Neural cell (in vitro differentiated cells): ENCODE data around the gene KIF6.

ENCODE experiments used
- CTCF ChIP-seq: fragments of 450-650 bp; IDR thresholded peaks from 2 replicates; pipeline ENCODE4 v1.5.1; 2014; ENCODE audit warnings: antibody characterized with exemption, mild to moderate bottlenecking, moderate library complexity; ENCODE audit not compliant: poor library complexity, severe bottlenecking
- POLR2AphosphoS5 ChIP-seq: IDR thresholded peaks from 2 replicates; pipeline ENCODE4 v1.6.1; 2012
- RAD21 ChIP-seq: fragments of 450-650 bp; conservative IDR thresholded peaks from 2 replicates; pipeline ENCODE4 v1.6.1; 2014; ENCODE audit warnings: antibody characterized with exemption, mild to moderate bottlenecking, moderate library complexity

- no peak for TF ChIP-seq CTCF
- TF ChIP-seq POLR2AphosphoS5, result no peak
- TF ChIP-seq RAD21, result no peak
Observed at GRCh38 chr6:39654121-39654520, 71.1 kb downstream of the KIF6 start.
